GM18909 (cell line): ENCODE data around the gene SEMA6B.
"Not testable (repeated sequence)": the region's sequence is repeated elsewhere in the genome, so short reads cannot be mapped to it uniquely, and the experiment has no call there.

Experiments used
- ATAC-seq: cut with Tn5 transposase; IDR thresholded peaks from one replicate; pipeline ENCODE4 v1.9.1; 2021; ENCODE audit warnings: mild to moderate bottlenecking; ENCODE audit not compliant: unreplicated experiment, poor library complexity

Gene SEMA6B

GRCh38 chr19:4531562-4532165, 27.8 kb downstream of the SEMA6B start:
- ATAC-seq, result no peak

DNA sequence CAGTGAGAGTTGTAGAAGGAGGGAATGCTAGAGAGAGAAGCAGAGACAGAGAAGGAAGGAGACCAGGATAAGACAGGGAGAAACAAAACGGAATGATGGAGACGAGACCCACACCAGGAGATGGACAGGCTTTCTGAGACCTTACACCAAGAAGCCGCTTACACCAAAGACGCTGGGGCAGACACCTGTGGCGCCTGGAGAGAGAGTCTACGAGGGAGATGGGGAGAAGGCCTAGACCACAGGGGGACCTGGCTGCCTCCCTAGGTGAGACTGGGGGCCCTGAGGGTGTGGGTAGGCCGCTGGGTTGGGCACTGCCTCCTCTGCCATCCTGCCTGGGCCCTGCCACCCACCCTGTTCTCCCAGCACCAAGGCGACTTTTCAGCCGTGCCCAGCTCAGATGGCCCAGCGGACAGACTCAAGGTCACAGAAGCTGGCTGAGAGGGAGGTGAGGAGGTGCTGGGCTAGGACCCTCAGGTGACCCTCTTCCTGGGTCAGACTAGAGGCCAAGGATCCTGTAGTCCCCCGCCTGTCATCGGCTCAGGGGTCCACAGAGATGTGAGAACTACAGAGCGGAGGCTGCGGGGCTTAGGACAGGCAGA, 29.5 kb downstream of the SEMA6B start:
- ATAC-seq, result no peak

DNA sequence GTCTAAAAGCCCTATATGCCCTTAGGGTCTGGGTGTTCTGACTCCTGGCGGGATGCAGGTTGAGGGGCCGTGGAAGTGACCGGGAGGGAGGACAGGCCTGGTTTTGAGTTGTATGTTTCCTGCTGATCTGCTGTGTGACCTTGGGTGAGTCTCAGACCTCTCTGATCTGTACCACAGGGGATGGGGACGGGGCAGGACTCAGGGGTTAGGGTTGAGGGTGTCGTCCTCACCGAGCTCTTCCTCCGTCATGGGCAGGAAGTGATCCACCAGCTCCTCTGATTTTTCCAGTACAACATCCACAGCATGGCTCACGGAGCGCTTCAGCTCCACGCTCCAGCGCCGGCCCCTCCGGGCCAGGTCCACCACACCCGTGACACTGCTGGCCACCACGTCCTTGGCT, 30.6 kb downstream of the SEMA6B start:
- ATAC-seq, result no peak

- not testable (repeated sequence) for ATAC-seq
These were observed 32.1 kb downstream of the SEMA6B start for GRCh38 chr19:4527377-4527776.

DNA sequence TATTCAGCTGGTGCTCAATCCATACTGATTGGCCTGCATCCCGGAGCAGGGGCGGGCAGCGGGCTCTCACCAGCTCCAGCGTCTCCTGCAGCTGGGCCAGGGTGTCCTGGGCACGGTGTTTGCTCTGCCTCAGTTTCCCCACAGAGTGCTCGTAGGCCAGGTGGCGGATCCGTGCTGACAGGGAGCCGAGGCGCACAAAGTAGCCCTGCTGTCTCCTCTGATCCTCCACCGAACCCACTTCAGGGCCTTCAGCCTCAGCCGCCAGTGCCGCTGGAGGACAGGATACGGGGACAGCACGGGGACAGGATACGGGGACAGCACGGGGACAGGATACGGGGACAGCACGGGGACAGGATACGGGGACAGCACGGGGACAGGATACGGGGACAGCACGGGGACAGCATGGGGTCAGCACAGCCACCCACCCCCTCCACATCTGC, 33.9 kb downstream of the SEMA6B start:
- ATAC-seq, result no peak

- no peak for ATAC-seq
These were observed 34.5 kb downstream of the SEMA6B start for GRCh38 chr19:4524808-4525562.

GRCh38 chr19:4523306-4524110, 36.0 kb downstream of the SEMA6B start:
- ATAC-seq, result no peak

DNA sequence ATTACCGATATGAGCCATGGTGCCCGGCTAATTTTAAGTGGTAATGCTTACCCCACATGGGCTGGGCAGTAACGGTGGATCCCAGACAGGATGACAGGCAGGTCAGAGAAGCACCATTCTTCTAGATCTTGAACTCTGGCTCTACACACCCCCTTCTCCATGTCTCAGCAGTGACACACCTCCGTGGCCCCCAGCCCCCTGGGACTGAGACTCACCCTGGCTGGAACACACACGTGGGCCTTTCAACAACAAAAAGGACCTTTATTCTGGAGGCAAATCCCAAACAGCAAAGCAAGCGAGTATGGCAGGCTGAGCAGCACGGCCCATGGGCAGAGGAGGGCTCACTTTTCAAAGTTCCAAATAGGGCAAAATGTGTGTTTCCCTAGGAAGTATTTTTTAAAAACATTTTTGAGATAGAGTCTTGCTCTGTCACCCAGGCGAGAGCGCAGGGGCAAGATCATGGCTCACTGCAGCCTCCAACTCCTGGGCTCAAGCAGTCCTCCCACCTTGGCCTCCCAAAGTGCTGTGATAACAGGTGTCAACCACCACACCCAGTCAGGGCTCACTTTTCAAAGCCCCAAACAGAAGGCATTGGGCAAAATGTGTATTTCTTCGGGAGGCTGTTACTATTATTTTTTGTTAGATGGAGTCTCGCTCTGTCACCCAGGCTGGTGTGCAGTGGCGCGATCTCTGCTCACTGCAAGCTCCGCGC, 37.0 kb downstream of the SEMA6B start:
- ATAC-seq, result no peak

GRCh38 chr19:4521888-4522242, 37.6 kb downstream of the SEMA6B start:
- no peak for ATAC-seq

GRCh38 chr19:4521170-4521887, 38.2 kb downstream of the SEMA6B start:
- ATAC-seq, result no peak

GRCh38 chr19:4519521-4520277, 39.8 kb downstream of the SEMA6B start:
- ATAC-seq, result no peak

DNA sequence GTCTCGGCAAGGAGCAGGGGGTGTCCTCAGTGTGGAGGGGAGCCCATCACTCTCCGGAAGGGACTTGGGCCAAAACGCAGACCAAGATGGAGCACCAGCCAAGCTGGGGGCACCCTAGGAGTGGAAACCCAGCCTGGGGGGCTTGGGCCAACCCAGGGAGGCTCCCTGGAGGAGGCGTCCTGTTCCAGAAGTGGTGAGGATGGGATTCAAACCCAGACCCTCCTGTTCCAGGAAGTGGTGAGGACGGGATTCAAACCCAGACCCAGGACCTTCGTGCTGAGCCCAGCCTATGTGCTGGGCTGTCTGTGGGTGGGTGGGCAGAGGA, 40.4 kb downstream of the SEMA6B start:
- ATAC-seq, result no peak

GRCh38 chr19:4518345-4519171, 40.9 kb downstream of the SEMA6B start, which contains the start of gene PLIN4:
PLIN4 (minus strand) TSS chr19:4518486; CDS start chr19:4518272, 214 bp downstream.
- ATAC-seq, result no peak

GRCh38 chr19:4517451-4518057, 41.9 kb downstream of the SEMA6B start:
- ATAC-seq, result no peak

- ATAC-seq, result no peak
These were observed 42.6 kb downstream of the SEMA6B start for GRCh38 chr19:4516939-4517300.

DNA sequence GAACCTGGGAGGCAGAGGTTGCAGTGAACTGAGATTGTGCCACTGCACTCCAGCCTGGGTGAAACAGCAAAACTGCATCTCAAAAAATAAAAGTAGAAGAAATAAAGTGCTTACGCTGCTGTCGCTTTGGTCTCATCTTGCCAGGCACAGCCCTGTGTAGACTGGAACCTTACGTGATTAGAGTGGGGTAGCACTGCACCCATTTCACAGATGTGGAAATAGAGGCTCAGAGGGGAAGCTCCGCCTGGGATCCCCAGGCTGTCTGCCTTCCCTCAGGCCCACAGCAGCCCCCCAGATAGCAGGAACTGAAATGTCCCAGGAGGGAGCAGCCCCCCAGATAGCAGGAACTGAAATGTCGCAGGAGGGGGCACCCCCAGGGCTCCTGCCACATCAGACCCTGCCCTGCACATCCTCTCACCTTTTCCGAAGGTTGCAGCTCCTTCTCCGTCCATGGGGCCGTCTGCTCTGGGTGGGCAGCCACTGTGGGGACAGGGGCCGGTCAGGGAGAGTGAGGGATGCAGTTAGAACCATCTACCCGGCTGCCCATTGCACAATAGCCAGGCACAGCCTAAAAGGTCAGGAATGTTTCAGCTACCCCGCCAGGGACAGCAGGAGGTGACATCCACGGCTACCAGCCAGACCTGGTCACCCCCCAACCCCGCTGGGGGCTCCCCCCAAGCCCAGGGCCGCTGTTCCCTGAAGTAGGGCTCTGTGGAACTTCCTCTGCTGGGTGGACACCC, 43.1 kb downstream of the SEMA6B start:
- no peak for ATAC-seq

- no peak for ATAC-seq
These were observed 43.8 kb downstream of the SEMA6B start for GRCh38 chr19:4515732-4516131.
